Ishikawa (cell line): ENCODE measurements around the gene DNAAF6.

Experiments
- CEBPB ChIP-seq: IDR thresholded peaks from 2 replicates; pipeline ENCODE4 v1.6.1; 2012
- CREB1 ChIP-seq: IDR thresholded peaks from 2 replicates; pipeline ENCODE4 v1.6.1; 2012; ENCODE audit warnings: low read depth
- EGR1 ChIP-seq: IDR thresholded peaks from 2 replicates; pipeline ENCODE4 v1.6.1; 2012
- EP300 ChIP-seq: IDR thresholded peaks from 2 replicates; pipeline ENCODE4 v1.6.1; 2012; ENCODE audit warnings: borderline replicate concordance
- NFIC ChIP-seq: IDR thresholded peaks from 2 replicates; pipeline ENCODE4 v1.6.1; 2012
- RAD21 ChIP-seq: IDR thresholded peaks from 2 replicates; pipeline ENCODE4 v1.6.1; 2012; ENCODE audit warnings: low read depth
- TAF1 ChIP-seq: IDR thresholded peaks from 2 replicates; pipeline ENCODE4 v1.6.1; 2012; ENCODE audit warnings: low read depth, mild to moderate bottlenecking
- TCF12 ChIP-seq: IDR thresholded peaks from 2 replicates; pipeline ENCODE4 v1.6.1; 2012; ENCODE audit warnings: low read depth
- YY1 ChIP-seq: IDR thresholded peaks from 2 replicates; pipeline ENCODE4 v1.6.1; 2012; ENCODE audit warnings: low read depth
- ZBTB7A ChIP-seq: IDR thresholded peaks from 2 replicates; pipeline ENCODE4 v1.6.1; 2012; ENCODE audit warnings: low read depth
- TF ChIP-seq, protein P1 (sequence below): IDR thresholded peaks from 2 replicates; pipeline ENCODE4 v1.6.1; 2012; ENCODE audit warnings: low read depth, mild to moderate bottlenecking
- TF ChIP-seq, protein P2 (sequence below): IDR thresholded peaks from 2 replicates; pipeline ENCODE4 v1.6.1; 2012
- TF ChIP-seq, protein P3 (sequence below): IDR thresholded peaks from 2 replicates; pipeline ENCODE4 v1.6.1; 2012

DNA sequence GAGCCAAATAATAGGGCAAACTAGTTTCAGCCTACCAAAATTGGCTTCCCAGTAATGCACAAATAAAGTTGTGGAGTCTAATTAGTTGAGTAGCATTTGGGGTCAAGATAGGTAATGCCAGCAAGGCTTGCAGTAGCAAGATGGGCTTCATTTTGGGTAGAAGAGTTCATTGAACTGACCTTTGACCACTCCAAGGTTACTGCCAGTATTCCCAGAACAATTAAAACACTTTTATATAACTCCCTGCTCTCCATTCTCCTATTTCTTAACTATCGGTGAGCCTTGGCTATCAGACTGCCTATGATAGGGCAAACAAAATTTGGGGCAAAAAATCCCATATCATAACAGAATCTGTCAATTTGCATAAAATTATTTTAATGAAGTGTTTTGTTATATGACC lies 7.1 kb downstream of the DNAAF6 start:
- TF ChIP-seq, protein P1, sequence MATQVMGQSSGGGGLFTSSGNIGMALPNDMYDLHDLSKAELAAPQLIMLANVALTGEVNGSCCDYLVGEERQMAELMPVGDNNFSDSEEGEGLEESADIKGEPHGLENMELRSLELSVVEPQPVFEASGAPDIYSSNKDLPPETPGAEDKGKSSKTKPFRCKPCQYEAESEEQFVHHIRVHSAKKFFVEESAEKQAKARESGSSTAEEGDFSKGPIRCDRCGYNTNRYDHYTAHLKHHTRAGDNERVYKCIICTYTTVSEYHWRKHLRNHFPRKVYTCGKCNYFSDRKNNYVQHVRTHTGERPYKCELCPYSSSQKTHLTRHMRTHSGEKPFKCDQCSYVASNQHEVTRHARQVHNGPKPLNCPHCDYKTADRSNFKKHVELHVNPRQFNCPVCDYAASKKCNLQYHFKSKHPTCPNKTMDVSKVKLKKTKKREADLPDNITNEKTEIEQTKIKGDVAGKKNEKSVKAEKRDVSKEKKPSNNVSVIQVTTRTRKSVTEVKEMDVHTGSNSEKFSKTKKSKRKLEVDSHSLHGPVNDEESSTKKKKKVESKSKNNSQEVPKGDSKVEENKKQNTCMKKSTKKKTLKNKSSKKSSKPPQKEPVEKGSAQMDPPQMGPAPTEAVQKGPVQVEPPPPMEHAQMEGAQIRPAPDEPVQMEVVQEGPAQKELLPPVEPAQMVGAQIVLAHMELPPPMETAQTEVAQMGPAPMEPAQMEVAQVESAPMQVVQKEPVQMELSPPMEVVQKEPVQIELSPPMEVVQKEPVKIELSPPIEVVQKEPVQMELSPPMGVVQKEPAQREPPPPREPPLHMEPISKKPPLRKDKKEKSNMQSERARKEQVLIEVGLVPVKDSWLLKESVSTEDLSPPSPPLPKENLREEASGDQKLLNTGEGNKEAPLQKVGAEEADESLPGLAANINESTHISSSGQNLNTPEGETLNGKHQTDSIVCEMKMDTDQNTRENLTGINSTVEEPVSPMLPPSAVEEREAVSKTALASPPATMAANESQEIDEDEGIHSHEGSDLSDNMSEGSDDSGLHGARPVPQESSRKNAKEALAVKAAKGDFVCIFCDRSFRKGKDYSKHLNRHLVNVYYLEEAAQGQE = no peak
- no peak for TF ChIP-seq ZBTB7A
- TF ChIP-seq, protein P2, sequence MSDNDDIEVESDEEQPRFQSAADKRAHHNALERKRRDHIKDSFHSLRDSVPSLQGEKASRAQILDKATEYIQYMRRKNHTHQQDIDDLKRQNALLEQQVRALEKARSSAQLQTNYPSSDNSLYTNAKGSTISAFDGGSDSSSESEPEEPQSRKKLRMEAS = no peak
- TF ChIP-seq RAD21 = no peak
- TF ChIP-seq TCF12 = no peak
- TF ChIP-seq TAF1 = no peak
- no peak for TF ChIP-seq CREB1
- TF ChIP-seq EP300 = no peak
- TF ChIP-seq NFIC = no peak
- no peak for TF ChIP-seq YY1
- TF ChIP-seq CEBPB = no peak
- TF ChIP-seq, protein P3, sequence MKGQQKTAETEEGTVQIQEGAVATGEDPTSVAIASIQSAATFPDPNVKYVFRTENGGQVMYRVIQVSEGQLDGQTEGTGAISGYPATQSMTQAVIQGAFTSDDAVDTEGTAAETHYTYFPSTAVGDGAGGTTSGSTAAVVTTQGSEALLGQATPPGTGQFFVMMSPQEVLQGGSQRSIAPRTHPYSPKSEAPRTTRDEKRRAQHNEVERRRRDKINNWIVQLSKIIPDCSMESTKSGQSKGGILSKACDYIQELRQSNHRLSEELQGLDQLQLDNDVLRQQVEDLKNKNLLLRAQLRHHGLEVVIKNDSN = no peak
- TF ChIP-seq EGR1 = no peak
